ENCODE data around the gene SLFN14.
"Not testable (repeated sequence)": the region's sequence is repeated elsewhere in the genome, so short reads cannot be mapped to it uniquely, and the experiment has no call there.

Gene SLFN14

DNA sequence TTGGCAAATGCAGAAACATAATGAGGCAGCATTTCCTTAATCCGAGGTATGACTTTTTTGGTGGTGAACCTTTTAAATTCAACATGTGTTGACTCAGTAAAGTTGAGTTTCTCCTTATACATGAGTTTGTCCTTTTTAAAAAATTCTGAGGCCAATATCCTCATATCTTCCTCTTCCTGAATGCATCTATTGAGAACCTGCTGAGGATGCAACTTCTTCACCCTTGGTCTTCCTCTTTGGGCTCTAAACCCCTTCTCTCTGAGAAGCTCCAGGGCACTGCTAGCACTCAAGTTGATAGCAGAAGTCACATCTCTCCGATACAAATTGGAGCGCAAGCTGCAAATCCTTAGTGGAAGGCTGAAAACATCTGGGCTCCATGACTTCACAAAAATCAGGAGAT is 3.3 kb downstream of the SLFN14 start:
- no peak for DNase-seq

DNA sequence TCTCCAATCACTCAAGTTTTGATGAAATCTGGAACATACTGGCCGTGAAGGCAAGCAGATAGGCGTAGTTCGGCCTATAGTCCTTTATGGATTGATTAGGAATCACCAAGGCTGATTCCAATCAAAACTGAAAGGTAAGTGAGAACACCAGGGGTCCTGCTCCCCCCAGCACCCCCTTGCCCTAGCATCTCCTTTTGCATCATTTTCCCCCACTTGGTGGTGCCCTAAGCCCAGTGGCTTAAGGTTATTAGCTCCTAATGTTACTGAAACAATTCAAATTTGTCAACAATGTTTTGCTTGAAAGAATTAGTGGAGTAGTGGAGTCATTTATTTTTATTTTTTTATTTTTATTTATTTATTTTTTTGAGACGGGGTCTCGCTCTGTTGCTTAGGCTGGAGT is 4.9 kb downstream of the SLFN14 start:
- DNase-seq: no peak

DNA sequence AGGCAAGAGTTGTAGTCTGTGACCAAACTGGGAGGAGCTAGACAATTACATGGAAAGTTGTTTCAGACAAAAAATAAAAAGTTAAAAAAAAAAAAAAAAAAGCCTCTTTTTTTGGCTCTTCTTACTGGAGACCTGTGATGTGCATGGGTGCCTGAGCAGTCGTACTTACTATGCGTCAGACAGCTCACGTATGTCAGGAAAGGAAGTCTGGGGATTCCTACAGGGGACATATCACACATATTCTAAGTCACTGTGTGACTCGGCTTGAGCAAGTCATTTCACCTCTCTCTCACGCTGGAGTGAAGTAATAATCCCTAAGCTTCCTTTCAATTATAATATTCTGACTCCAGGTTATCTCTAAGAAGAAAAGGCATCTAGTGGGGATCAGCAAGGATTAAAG is 6.0 kb downstream of the SLFN14 start:
- no peak for DNase-seq

DNA sequence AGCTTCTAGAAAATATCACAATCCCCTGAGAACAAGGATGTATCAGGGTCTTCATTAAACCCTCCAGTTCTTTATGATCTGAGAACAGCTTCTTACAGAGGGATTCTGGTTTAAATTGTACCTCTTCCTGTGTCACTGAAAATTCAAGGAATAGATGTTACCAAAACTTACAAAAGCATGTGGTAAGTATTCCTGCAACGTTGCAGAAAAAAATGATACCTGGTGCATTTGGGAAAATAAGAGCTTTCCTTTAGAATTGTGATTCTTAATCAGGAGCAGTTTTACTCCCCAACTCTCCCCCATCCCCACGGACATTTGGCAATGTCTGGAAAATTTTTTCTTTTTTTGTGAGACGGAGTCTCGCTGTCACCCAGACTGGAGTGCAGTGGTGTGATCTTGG is 7.3 kb downstream of the SLFN14 start:
- no peak for DNase-seq

DNA sequence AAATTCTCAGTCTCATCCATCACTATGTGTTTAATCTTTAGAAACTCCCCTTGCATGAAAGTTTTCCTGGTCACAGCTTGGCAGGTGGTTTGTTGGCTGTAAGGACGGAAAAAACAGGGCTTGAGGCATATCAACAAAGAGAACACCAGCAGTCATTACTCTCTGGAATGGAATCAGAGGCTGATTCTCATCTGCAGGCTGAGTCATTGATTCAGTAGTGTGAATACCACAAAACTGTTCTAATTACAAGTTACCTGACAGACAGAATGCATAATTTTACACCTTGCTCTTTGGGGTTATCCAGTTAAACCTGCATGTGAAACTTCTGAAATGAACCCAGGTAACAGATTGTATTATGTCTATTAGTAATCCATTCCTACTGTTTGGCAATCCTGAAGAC is 11.6 kb downstream of the SLFN14 start:
- DNase-seq: no peak

DNA sequence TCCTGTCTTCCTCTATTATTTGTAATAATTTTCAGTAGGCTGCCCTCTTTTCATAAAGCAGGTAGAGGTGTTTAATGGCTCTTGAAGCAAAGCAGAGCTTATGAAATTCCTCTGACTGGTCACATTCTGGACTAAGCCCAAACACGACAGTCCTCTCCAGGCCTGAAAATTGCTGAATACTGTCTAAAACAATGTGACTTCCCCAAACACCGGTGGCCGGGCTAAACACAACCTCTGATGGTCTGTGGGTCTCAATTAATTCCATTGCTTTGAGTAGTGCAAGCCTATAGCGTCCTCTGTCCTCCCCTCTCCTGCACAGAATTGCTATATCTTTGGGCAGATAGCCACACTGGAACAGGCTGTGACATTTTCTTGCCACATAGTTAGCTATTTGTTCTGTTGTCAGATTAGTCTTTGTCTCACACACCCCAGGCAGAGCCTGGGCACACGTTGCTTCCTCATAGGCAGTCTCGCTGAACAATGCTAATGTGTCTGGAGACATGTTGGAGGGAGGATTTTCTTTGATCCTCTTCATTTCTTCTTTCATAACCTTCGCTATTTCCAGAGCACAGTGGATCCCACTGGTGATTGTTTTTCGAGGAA is 12.3 kb downstream of the SLFN14 start:
- DNase-seq: no peak

DNA sequence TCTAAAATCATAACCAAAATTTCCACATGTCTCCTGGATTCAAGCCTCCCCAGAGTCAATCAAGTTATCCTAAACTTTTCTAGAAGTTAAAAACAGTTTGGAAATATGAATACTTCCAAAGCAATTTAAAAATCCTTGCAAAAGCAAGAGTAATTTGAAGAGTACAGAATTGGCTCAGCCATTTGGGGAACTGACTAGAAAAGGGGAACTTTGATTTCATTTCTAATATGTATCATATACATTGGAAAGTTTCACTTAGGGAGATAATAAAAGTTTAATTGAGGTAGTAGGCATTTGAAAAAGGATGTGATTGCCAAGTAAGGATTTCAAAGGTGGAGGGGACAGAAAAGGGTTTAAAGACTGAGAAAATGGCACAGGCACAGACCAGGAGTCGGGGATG is 14.1 kb downstream of the SLFN14 start:
- DNase-seq: no peak

DNA sequence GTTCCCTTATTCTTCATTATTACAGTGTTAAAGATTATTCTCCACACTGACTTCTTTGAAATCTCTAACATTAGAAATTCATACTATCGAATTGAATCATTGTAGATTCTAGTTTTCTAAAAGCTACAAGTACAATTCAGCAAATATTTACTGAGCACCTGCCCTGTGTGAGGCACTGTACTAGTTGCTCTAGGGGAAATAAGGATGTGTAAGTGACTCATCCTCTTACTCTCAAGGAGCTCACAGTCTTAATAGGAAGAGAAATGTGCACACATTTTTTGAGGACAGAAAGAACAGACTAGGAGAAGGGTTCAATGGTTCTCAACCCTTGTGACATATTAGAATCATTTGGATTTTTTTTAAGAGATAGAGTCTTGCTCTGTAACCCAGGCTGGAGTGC is 15.5 kb downstream of the SLFN14 start:
- no peak for DNase-seq

DNA sequence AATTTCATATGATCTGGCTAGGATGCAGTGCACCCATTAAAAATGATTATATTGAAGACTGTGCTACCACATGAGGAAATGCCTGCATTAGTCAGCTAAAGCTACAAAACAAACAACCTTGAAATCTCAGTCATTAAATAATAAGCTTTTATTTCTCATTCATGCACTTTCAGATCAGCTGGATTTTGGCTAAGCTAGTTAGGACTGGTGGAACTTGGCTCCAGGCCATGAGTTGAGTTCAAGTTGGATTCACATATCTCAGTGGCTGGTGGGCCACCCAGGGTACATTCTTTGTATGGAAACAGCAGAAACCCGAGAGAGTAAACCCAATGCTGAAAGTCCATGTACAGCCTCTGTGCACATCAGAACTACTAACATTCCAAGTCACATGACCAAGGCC is 16.8 kb downstream of the SLFN14 start:
- no peak for DNase-seq

DNA sequence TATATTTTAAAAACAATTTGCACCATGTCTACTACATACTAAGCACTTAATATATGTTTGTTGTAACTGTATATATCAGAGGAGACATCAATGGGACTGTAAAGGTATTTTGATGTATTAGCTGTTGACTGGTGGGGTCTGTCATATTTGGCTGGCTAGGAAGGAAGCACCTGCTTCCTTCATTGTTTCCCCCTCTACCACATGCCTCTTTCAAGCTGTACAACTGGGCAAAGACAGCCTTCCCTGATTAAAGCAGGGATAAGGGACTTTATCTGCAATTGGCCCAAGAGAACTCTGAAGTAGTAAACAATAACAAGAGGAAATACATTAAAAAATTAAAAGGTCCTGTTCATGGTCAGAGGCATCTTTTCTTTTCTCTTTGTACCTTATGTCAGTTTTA is 17.6 kb downstream of the SLFN14 start:
- no peak for DNase-seq

DNA sequence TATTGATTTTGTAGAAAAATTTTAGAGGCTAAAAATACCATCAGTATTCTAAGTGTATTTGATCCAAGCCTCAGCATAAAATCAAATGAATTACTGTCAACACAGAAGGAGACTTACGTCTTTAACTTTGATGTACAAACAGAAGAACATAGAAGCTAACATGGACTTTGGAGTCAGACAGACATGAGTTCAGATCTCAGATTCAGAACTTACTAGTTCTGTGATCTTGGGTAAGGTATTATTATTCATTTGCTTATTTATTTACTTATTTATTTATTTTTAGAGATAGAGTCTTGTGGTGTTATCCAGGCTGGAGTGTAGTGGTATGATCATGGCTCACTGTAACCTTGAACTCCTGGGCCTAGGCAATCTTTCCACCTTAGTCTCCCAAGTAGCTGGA is 19.2 kb downstream of the SLFN14 start:
- DNase-seq: no peak

DNA sequence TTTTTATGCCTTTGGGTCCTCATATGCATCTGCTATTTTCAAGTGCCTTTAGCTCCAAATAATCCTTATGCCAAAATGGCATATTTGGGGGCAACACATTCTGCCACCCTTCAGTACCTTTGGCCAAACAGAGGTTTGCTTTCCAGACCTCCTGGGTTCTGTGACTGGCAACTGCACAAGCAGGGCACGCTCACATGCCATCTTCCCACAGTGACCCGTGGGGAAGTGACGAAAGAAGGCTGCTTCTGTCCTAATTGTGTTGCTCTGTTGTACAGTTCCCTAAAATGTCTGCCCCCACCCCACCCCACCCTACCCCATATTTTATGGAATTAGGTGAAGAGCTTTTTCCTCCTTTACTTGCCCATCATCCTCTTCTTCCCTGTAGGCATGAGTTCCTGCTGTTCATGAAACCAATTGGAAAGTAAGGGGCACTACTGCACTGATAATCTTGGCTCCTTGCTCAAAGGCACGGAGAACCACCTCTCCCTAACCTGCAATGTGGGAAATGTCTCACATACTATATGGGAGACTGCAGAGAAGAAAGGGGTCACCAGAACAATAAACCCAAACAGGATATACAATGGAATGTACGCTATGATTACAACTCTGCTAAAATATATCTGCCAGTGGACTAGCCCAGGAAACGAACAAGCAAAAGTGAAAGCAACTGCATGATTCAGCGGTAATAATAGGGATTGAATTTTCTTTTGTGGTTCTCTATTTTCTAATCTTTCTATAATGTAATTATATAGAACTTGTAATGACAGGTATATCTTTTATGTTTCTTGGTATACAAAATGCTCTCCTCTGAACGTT is 19.8 kb downstream of the SLFN14 start:
- peak; percentile 6 for DNase-seq

DNA sequence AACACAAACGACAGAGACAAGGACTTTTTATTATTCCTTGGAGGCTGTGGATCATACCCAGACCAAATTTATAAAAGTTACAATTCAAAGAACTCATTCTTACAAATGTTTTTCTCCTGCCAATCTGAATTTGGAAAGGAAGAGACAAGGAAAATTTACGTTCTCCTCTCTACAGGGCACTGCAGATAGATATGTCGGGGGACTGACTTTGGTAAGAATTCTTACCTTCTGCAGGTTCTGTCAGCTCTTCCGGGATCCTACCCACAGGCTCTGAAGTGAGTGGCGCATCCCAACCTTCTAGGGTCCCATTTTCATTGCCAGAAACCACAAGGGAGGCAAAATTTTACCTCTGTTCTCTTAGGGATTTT is 21.0 kb downstream of the SLFN14 start:
- DNase-seq: no peak

DNA sequence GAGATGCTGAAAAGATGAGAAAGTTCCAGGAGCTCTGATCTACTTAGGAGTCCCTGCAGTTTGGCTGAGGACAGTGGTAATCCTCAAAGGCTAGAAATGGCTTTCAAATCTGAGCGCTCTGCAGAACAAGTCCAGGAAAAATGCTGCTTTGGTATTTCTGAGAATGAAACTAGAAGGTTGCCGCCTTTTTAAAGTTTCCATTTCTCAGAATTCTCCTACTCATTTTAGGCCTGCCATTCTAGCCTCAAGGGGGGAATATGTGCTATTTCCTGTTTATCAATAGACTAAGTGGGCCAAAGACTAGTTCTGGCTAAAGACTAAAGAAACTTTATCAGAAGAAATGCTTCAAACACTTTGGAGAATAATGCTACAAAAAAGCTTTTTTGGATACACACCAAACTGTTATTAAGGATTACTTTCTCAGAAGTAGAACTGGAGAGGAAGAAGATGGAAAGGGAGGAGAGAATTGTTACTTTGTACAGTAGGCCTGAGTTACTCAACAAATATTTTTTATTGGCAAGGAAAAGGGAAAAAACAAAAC is 22.9 kb downstream of the SLFN14 start, which contains the start of gene SLFN12L:
Gene SLFN12L, minus strand, starts transcription at position 78 of the 541 bp plus-strand sequence. CDS start 15,314 bp downstream, outside the sequence.
- DNase-seq: no peak

DNA sequence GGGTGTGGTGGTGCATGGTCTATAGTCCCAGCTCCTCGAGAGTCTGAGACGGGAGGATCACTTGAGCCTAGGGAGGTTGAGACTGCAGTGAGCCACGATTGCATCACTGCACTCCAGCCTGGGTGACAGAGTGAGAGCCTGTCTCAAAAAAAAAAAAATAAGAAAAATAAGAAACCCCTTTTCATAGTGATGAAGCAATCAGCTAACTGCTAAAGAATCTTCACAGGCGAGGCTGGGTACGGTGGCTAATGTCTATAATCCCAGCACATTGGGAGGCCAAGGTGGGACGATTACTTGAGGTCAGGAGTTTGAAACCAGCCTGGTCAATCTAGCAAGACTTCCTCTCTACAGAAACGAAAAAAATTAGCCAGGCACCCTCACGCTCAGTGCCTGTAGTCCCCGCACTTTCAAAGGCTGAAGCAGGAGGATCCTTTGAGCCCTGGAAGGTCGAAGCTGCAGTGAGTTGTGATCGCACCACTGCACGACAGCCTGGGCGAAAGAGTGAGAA is 23.9 kb downstream of the SLFN14 start:
- no peak for DNase-seq

DNA sequence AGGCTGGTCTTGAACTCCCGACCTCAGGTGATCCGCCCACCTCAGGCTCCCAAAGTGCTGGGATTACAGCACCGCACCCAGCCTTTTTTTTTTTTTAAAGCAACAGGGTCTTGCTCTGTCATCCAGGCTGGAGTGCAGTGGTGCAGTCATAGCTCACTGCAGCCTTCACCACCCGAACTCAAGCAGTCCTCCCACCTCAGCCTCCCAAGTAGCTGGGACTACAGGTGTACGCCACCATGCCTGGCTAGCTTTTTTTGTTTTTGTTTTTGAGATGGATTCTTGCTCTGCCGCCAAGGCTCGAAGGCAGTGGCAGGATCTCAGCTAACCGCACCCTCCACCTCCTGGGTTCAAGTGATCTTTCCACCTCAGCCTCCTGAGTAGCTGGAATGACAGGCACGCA is 25.2 kb downstream of the SLFN14 start:
- not testable (repeated sequence) for DNase-seq

DNA sequence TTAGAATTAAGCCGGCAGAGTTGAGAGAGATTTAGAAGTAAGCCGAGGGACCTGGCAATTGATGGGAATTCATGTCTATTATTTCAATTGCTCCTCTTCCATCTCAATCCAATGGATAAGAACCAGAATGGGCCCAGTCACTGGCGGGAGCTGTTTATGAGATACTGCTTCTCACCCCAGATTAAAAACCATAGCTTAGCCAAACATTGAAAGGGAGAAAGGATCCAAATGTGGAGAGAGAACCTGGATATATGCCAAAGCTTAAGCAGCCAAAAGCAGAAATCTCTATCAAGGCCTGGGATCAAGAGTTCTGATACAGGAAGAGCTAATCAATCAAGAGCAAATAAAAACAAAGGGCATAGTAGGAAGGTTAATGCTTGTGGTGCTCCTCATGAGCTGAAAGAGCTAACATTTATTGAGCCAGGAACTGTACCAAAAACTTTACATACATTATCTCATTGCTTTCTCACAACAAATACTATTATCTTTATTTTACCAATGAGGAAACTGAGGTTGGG is 26.0 kb downstream of the SLFN14 start:
- DNase-seq: no peak

DNA sequence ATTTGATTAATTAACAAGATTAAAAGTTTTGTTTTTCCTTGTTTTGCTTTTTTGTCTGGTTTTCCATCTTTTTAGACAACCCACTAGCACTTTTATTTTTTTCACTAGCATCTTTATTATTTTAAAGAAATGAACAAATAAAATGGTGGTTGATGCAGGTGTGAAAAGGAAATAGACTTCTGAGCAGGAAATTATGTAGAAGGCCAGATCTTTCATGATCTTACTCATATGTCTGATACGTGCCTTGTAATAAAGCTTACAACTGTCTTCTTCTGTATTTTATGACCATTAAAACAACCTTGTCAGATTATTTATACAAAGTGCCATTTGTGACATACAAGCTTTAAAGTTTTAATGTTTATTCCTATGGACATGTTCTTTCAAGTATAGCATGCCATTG is 29.5 kb downstream of the SLFN14 start:
- DNase-seq: no peak

DNA sequence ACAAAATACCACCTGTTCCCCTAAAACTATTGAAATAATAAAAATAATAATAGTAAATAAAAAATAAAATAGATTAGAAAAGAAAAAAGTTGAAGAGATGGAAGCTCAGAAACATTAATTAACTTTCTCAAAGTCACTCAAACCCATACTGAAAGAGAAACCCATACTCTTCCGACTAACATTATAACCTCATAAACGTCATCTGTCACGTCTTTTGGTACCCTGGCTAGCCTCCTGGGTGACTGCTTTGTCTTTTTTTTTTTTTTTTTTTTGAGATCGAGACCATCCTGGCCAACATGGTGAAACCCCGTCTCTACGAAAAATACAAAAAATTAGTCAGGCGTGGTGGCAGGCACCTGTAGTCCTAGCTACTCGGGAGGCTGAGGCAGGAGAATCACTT is 30.8 kb downstream of the SLFN14 start:
- DNase-seq: no peak

DNA sequence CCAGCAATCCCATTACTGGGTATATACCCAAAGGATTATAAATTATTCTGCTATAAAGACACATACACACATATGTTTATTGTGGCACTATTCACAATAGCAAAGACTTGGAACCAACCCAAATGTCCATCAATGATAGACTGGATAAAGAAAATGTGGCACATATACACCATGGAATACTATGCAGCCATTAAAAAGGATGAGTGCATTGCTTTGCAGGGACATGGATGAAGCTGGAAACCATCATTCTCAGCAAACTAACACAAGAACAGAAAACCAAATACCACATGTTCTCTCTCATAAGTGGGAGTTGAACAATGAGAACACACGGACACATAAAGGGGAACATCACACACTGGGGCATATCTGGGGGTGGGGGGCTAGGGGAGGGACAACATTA is 31.3 kb downstream of the SLFN14 start:
- DNase-seq: not testable (repeated sequence)

DNA sequence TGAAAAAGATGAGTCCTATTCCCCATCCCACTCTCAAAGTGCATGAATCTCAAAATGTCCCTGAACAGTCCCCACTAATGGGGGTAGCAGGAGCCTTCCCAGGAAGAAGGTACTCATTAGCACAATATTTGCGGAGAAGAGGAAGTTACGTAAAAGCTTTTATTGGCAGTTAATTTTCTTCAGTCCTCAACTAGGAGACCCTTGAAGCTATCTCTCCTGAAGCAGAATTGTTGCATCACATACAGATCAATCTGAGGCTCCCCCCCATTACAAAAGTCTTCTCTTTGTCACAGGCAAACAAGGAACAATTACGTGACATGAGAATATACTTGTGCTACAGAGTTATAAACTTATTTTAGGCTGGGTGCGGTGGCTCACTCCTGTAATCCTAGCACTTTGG is 37.3 kb downstream of the SLFN14 start:
- DNase-seq: no peak

DNA sequence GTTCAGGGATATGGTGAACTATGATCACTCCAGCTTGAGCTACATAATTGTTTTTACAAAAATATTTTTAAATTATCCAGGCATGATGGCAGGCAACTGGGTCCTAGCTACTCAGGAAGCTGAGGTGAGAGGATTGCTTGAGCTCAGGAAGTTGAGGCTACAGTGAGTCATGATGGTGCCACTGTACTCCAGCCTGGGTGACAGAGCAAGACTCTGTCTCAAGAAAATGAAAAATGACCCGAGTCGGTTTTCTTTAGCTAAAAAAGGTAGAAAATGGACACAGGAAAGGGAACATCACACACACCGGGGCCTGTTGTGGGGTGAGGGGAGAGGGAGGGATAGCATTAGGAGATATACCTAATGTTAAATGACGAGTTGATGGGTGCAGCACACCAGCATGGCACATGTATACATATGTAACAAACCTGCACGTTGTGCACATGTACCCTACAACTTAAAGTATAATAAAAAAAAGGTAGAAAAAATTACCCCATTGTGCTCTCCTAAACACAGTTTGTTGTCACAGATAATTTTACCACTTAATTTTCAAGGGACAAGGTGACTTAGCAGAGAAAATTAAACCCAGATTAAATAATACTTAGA is 38.9 kb downstream of the SLFN14 start:
- peak; percentile 31 for DNase-seq

DNA sequence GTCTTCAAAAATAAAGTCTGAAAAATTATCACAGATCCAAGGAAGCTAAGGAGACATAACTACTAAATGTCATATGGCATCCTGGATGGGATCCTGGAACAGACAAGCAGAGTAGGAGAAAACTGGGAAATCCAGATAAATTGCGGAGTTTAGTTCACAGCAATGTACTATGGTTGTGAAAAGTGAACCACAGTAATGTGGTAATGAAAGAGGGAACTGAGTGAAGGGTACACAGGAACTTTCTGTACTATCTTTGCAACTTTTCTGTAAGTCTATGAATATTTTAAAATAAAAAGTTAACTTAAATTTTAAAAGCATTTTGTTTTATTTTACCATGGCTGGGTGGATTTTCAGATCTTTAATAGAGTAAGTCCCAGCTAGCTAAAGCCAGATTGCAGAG is 39.5 kb downstream of the SLFN14 start:
- DNase-seq: no peak

Measured in GF-D8 (cell line).